ENCODE results near the gene ZNF470. TPM values are rescaled to one million over a fixed set of nuclear protein-coding genes. Genes with fewer than 3 reads are reported as not detected.

ZNF470 gene
- polyA plus RNA-seq, 1 donor from 2014 or later = 9.6 TPM

DNA sequence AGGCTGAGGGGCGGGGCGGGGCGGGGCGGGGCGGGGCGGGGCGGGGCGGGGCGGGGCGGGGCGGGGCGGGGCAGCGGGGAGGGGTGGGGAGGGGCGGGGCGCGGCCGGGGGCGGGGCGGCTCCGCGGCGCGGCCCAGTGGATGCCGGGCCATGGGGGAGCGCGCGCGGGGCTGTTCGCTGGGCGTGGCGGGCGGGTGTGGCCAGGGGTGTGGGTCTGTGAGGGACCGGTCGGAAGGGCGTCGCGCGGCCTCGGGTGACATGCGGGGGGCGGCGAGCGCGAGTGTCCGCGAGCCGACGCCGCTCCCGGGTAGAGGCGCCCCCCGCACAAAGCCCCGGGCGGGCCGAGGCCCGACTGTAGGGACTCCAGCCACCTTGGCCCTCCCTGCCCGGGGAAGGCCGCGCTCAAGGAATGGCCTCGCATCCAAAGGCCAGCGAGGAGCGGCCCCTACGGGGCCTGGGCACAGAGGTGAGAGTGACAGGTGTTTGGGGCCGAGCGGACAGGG, 28.5 kb upstream of the ZNF470 start, which contains the start of gene ZFP28:
TSS of gene ZFP28 (plus strand) at position 188 of the 503 bp plus-strand sequence. CDS start at position 259, 71 bp downstream.
- peak within 1 kb of the TSS; percentile 68 for H3K4me2 ChIP-seq (ENCODE audit: low read length)
- H4K20me1 ChIP-seq (ENCODE audit: insufficient read depth) = no peaks in the 10 kb centered on the region
- no peaks in the 10 kb centered on the region for H3K27me3 ChIP-seq (ENCODE audit: insufficient read depth, low read depth, low read length)
- peaks cover 14% of the 10 kb centered on the region for H3K9me3 ChIP-seq (ENCODE audit: low read length)
- H2AFZ ChIP-seq (ENCODE audit: low read depth, low read length) = peak within 1 kb of the TSS; percentile 83
- H3K79me2 ChIP-seq (replicated peaks; ENCODE audit: insufficient read depth, low read length) = peaks cover 23% of the 10 kb centered on the region
- peak within 1 kb of the TSS; percentile 86 for H3K9ac ChIP-seq (ENCODE audit: low read length)
- H3K4me3 ChIP-seq (ENCODE audit: low read length) = peak within 1 kb of the TSS; percentile 86
- no peaks in the 10 kb centered on the region for H3K9me2 ChIP-seq (ENCODE audit: insufficient read depth, low read length)
- H3K27ac ChIP-seq (ENCODE audit: low read length) = peak within 1 kb of the TSS; percentile 92
- no peaks in the 10 kb centered on the region for H3F3A ChIP-seq (ENCODE audit: insufficient read depth, low read length, poor library complexity, severe bottlenecking)
- TF ChIP-seq, protein P1, sequence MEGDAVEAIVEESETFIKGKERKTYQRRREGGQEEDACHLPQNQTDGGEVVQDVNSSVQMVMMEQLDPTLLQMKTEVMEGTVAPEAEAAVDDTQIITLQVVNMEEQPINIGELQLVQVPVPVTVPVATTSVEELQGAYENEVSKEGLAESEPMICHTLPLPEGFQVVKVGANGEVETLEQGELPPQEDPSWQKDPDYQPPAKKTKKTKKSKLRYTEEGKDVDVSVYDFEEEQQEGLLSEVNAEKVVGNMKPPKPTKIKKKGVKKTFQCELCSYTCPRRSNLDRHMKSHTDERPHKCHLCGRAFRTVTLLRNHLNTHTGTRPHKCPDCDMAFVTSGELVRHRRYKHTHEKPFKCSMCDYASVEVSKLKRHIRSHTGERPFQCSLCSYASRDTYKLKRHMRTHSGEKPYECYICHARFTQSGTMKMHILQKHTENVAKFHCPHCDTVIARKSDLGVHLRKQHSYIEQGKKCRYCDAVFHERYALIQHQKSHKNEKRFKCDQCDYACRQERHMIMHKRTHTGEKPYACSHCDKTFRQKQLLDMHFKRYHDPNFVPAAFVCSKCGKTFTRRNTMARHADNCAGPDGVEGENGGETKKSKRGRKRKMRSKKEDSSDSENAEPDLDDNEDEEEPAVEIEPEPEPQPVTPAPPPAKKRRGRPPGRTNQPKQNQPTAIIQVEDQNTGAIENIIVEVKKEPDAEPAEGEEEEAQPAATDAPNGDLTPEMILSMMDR (IDR thresholded peaks at IDR 0.05; ENCODE audit: poor library complexity, severe bottlenecking) = no peak
- TF ChIP-seq EZH2 (IDR thresholded peaks at IDR 0.05; ENCODE audit: borderline replicate concordance, insufficient read depth, low read length, poor library complexity, severe bottlenecking) (no peak), MXI1 (conservative IDR thresholded peaks at IDR 0.05; ENCODE audit: poor library complexity, severe bottlenecking) (peak; percentile 17), POLR2AphosphoS5 (IDR thresholded peaks at IDR 0.05) (peak; percentile 32), RAD21 (conservative IDR thresholded peaks at IDR 0.05) (peak; percentile 18)
- TF ChIP-seq, protein P2, sequence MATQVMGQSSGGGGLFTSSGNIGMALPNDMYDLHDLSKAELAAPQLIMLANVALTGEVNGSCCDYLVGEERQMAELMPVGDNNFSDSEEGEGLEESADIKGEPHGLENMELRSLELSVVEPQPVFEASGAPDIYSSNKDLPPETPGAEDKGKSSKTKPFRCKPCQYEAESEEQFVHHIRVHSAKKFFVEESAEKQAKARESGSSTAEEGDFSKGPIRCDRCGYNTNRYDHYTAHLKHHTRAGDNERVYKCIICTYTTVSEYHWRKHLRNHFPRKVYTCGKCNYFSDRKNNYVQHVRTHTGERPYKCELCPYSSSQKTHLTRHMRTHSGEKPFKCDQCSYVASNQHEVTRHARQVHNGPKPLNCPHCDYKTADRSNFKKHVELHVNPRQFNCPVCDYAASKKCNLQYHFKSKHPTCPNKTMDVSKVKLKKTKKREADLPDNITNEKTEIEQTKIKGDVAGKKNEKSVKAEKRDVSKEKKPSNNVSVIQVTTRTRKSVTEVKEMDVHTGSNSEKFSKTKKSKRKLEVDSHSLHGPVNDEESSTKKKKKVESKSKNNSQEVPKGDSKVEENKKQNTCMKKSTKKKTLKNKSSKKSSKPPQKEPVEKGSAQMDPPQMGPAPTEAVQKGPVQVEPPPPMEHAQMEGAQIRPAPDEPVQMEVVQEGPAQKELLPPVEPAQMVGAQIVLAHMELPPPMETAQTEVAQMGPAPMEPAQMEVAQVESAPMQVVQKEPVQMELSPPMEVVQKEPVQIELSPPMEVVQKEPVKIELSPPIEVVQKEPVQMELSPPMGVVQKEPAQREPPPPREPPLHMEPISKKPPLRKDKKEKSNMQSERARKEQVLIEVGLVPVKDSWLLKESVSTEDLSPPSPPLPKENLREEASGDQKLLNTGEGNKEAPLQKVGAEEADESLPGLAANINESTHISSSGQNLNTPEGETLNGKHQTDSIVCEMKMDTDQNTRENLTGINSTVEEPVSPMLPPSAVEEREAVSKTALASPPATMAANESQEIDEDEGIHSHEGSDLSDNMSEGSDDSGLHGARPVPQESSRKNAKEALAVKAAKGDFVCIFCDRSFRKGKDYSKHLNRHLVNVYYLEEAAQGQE (IDR thresholded peaks at IDR 0.05; ENCODE audit: borderline replicate concordance) = peak; percentile 22
- peaks cover 32% of the 10 kb centered on the region for H3K36me3 ChIP-seq (ENCODE audit: insufficient read depth, low read length)

DNA sequence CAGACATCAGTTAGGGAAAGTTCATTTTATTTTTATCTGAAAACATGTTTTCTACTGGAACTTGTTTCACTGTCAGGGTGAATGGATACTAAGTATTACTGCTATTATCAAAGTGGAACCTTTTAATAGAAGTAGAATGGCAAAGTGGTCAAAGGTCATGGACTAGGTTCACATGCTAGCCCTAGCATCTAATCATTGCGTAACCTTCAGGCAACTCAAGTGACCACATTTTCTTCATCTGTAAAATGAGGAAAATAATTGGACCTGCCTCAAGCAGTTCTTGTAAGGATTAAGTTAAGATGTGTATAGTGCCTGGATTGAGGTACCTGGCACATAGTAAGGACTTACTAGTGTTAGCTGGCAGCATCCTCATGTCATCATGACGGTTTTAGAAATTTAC, 23.5 kb upstream of the ZNF470 start:
- Histone ChIP-seq H3K4me3 (ENCODE audit: low read length) (no peak overlapping the region), H3K4me2 (ENCODE audit: low read length) (no peak overlapping the region), H3K27ac (ENCODE audit: low read length) (no peak overlapping the region), H3K27me3 (ENCODE audit: insufficient read depth, low read depth, low read length) (no peaks in the 10 kb centered on the region), H3K36me3 (ENCODE audit: insufficient read depth, low read length) (peaks cover 68% of the 10 kb centered on the region), H3K9me3 (ENCODE audit: low read length) (peaks cover 25% of the 10 kb centered on the region), H2AFZ (ENCODE audit: low read depth, low read length) (no peak overlapping the region), H3K79me2 (replicated peaks; ENCODE audit: insufficient read depth, low read length) (peaks cover 39% of the 10 kb centered on the region), H3K9me2 (ENCODE audit: insufficient read depth, low read length) (no peaks in the 10 kb centered on the region), H4K20me1 (ENCODE audit: insufficient read depth) (no peaks in the 10 kb centered on the region), H3K9ac (ENCODE audit: low read length) (no peak overlapping the region), H3F3A (ENCODE audit: insufficient read depth, low read length, poor library complexity, severe bottlenecking) (no peaks in the 10 kb centered on the region)
- TF ChIP-seq, protein P1 (IDR thresholded peaks at IDR 0.05; ENCODE audit: poor library complexity, severe bottlenecking) = no peak
- TF ChIP-seq EZH2 (IDR thresholded peaks at IDR 0.05; ENCODE audit: borderline replicate concordance, insufficient read depth, low read length, poor library complexity, severe bottlenecking) (no peak), POLR2AphosphoS5 (IDR thresholded peaks at IDR 0.05) (no peak), EP300 (conservative IDR thresholded peaks at IDR 0.05; ENCODE audit: poor library complexity, severe bottlenecking) (no peak), MXI1 (conservative IDR thresholded peaks at IDR 0.05; ENCODE audit: poor library complexity, severe bottlenecking) (no peak), TAF1 (IDR thresholded peaks at IDR 0.05; ENCODE audit: low read depth) (no peak), SMC3 (conservative IDR thresholded peaks at IDR 0.05; ENCODE audit: poor library complexity) (no peak), RAD21 (conservative IDR thresholded peaks at IDR 0.05) (no peak)
- TF ChIP-seq, protein P2 (IDR thresholded peaks at IDR 0.05; ENCODE audit: borderline replicate concordance) = no peak
